NCI-H1417 (cell line): Measurements from ENCODE around the gene INSIG2.
"Not testable (repeated sequence)": the region's sequence is repeated elsewhere in the genome, so short reads cannot be mapped to it uniquely, and the experiment has no call there.

Source experiments
- DNase-seq, 3 experiments: peaks; one replicate each; lab custom pipeline; 2025; lab: John Stamatoyannopoulos, UW

Gene INSIG2

DNA sequence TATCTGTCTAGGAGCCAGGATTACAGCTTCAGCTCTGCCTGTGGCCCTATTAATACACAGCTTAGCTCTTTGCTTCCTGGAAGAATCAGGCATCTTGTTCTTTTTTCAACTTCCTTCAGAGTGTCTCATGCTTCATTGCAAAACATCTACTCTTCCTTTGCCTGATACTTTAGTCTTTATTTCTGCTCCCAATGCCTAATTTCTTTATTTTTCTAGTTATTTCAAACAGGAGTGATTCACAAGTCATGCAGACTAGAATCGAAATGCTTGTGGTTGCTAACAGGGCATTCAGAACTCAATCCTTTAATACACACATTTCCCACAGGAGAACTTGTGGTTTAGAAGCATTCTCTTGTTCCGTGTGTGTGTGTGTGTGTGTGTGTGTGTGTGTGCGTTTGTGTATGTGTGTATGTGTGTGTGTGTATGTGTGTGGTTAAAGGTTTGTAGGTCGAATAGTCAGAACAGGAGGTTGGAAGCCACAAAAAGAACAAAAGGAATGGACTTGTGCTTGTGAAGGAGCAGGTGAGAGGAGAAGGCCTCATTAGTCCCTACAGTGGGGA lies 28.3 kb upstream of the INSIG2 start:
- DNase-seq, result no peak

DNA sequence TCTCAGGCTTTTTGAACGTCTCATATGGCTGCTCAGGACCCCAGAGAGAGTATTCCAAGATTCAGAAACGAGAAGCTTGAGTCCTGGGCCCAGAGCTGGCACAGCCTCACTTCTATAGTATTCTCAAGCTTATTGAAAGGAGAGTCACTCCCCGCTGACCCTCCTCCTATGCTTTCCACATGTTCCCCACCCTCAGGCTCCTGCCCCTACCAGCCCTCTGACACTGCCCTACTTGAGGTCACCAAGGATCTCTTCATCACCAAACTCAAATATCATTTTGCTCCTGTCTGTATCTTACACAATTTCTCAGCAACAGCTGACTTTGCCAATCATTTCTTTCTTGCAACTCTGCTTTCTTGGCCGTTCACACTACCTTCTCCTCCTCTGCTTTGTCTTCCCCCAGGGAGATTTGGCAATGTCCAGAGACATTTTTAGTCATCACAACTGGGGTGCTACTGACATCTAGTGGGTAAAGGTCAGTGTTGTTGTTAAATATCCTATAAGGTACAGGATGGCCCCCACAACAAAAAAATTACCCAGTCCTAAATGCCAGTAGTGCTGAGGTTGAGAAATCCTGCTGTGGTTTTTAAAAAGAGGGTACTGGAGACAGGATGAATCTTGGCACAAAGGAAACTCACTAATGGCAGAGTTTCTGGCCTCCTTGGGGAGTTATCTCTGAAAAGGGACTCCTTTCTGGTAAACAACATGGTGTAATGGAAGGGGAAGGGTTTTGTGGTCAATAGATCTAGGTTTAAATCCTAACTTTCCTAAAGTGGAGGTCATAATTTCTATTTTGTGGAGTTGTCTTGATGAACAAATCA lies 26.9 kb upstream of the INSIG2 start:
- DNase-seq, result peak in 1 of 3 experiments; percentile 36

GRCh38 chr2:118062048-118062447 lies 26.2 kb upstream of the INSIG2 start:
- no peak for DNase-seq

- DNase-seq, result no peak
Measured at GRCh38 chr2:118062669-118063068, 25.6 kb upstream of the INSIG2 start.

DNA sequence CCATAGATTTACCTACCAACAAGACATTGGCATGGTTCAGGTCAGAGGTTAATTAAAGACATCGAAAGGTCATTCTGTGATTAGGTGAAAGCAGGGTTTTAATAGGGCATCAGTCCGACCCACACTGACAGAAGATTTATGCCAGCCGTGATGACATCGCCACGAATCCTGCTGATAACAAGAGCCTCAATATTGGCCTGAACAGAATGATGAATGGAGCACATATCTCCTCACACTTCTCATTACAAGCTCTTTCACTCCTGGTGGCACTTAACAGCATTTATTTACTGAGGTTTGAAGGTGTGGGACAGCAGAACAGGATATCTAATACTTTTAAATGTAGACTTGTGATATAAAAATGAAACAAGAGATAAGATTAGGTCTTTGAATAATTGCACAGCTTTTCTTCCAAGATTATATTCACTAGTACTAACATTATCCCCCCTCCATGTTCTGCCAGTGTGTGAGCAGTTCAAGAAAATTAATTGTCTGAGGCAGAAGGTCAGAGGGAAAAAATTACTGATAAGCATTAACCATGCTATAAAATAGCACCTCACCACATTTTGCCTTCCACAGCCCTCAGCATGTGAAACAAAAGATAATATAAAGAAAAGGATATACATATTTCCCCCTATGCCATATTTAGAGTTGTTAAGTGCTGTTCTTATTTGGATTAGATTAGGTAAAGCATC lies 23.1 kb upstream of the INSIG2 start:
- peak in 1 of 3 experiments; percentile 25 for DNase-seq

DNA sequence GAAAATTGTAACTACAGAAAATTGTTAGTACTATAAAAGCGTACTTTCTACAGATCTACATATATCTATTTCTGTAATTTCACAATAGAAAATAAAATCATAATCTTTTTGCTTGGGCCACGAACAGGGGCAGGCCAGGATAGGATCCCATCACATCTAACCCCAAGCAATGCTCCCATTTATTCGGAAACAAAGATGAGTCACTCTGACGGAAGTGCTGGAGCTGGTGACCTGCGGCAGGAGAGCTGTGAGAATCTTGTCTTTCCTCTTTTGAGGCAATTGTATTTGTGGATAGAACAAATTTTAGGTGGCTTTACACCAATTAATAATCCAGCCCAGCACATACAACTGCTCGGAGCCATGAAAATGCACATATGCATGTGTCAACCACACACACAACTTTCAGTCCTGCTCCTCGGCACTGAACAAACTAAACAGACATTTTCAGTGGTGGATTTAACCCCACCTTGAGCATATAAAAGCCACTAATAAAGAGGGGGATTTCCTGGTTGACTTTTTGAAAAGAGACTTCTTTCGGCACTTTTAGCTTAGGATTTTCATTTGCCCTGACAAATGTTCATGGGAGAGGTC lies 22.3 kb upstream of the INSIG2 start:
- DNase-seq, result no peak

- DNase-seq, result no peak
Measured at GRCh38 chr2:118077636-118078247, 10.5 kb upstream of the INSIG2 start.

- no peak for DNase-seq
Measured at GRCh38 chr2:118078734-118079133, 9.5 kb upstream of the INSIG2 start.

DNA sequence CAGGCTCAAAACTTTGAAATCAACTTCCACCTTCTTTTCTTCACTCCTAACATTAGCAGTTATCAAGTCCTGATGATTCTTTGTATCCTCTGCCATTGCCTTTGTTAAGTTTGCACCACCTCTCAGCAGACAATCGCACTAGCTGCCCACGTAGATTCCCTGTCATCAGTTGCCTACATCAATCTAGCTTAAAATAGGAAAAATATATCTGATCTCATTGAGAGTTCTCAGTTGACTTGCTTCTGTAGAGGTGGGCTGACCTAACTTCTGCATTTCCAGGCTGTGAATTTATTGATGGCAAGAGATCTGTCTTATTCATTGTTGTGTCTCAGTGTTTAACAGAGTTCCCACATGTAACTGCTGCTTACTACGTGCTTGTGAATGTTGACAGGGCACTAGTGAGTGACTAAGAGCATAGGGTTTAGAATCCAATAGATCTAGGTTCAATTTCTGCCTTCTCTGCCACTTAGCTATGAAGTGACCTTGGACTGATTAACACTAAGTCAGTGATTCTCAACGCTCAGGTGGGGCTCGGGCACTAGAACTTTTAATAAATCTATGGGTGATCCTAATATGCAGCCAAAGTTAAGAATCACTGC lies 3.7 kb upstream of the INSIG2 start:
- no peak for DNase-seq

DNA sequence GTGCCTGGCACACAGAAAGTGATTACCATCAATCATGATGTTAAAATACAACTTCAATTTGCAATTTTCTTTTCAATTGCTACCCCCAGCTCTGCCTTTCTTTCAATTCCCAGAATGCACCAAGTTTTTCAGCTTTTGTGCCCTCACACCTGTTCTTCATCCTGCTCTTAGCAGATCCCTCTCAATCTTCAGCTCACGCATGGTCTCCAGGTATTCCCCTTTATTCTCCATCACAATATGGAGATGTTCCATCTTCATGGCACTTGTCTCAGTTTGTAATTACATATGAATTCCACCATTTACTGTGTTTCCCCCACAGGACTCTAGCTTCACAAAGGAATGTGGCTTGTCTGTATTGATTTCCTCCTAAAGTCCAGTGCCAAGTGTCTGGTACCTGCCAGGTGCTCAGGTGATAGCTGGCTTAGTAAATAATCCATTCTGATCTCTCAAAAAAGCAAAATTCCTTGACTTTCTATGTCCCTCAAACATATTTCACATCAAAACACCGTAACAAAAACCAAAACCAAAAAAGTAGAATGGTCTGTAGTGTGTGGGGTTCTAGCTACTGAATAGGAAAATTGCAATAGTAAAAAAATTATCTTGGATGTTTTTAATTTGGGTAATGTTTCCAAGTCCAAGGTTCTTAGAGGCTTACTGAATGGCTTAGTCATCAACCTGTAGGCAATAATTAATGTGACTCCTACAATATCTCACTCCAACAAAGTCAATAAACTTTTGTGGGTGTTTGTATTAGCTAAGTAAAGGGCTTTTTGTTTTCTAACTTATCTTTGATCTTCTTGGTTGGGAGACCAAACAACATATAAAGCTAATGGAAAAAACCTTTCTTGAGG lies 2.9 kb upstream of the INSIG2 start:
- DNase-seq, result no peak

DNA sequence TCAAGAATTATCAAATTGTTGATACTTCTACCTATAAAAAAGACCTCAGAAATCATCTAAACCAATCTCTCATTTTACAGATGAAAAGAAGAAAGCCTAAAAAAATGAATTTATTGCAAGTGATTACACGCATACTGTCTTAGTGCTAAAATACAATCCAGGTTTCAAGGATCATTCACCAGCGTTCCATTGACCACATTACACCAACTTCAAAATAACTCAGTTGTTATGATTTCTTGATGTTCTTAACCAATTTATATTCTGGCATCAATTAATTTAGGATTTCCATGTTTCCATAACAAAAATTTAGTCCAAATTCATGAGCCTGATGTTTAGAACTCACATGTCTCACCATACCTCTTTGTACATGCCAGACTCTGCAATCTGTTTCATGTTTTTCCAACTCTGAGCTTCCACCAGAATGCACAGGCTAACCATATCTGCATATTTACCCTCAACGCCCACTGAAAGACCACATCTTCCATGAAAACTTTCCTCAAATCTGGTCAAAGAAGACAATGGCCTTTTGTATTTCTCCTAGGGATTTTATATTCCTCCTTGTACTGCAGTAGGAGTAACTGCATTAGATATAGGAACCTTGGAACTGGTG lies 2.1 kb upstream of the INSIG2 start:
- DNase-seq, result no peak

DNA sequence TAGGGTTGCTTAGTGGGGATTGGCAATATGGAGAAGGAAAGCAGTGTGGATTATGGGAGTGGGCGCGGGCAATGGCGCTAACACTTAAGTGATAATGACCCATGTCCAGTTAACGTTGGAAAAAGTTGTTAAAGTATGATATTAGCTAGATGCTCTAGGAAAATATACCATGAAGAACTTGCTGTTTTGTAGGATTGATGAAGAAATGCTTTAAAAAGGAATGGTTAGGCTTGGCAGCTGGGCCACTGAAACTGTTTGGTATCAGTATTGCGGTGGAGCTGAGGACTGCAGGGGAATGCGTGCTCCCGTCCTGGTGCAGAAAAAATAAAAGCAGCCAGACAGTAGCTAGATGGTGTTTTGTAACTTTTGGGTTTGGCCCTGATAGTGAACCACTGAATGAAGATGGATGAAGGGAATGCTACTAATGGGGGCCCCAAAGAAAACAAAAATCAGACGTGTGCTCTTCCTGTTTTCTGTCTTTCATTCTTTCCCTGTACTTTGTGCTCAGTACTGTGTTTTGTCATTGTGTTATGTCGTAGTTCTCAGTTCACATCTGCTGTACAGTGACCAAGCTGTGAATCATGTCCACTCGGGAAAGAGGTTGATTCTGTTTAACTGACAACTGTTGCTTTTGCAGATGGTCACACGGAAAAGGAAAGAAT lies 999 bp downstream of the INSIG2 start:
- DNase-seq, result peak in 2 of 3 experiments; percentile 22 to 30

DNA sequence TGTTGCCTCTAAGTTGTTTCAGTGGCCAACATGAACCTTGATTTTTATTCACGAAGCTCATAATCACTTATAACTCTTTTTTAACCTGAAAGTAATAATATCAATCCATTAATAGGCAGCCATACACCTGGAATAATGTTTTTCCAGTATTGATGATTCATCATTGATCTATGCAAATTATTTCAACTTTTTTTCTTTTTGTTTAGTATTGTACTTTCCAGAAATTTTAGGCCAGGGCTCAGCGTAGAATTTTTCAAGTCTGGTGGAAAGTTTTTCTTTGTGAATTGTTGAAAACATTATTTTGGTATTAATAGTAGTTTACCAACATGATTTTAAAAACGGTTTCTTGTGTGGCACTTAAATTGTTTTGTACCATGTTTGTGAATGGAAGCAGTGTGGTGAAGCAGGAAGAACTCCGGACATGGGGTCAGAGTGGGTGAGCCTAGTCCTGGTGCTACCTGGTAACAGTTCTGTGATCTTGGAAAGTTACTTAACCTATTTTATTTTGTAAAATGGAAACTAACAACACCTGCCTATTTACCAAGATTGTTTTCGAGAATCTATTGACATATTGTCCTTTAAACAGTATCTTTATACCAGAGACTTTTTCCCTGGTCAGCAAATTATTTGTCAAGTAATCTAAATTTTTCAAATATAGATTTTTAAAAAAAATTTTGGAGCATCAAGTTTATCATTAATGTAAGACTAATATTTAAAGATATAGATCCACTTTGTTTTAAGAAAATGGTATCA lies 2.3 kb downstream of the INSIG2 start:
- no peak for DNase-seq

DNA sequence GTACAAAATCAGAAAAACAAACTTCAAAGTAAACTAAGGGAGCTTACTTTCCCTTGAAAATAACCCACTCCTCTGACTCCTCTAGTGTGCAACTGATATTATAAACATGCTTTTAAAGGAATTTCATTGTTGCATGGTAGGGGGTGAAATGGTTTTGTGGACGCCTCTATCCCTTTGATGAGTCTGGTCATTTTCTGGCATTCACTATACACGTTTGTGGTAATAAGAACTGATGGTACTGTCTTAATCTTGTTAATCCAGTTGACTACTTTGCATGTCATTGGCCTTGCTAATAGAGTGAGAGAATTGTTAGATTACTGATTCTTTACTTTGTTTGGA lies 2.8 kb downstream of the INSIG2 start:
- no peak for DNase-seq

- DNase-seq, result no peak
Measured at GRCh38 chr2:118091631-118092030, 3.4 kb downstream of the INSIG2 start.

GRCh38 chr2:118094102-118094501 lies 5.8 kb downstream of the INSIG2 start:
- not testable (repeated sequence) for DNase-seq

DNA sequence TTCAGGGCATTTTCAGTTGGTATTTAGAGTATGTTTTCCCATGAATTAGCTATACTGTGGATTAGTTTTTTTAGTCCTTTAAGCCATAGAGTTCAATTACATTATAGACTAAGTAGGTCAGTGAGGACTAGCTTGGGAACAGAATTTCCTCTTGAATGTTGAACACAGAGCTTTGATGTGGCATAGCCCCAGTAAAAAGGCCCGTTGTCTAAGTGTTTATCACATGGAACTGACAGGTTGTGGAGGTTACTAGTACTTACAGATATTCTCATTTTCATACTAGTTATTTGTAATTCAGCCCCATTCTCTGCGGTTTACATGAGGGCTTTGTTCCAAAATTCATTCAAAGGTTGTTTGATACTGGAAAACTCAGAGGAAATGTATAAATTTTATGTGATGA lies 6.2 kb downstream of the INSIG2 start:
- DNase-seq, result no peak

GRCh38 chr2:118095610-118096009 lies 7.3 kb downstream of the INSIG2 start:
- no peak for DNase-seq

DNA sequence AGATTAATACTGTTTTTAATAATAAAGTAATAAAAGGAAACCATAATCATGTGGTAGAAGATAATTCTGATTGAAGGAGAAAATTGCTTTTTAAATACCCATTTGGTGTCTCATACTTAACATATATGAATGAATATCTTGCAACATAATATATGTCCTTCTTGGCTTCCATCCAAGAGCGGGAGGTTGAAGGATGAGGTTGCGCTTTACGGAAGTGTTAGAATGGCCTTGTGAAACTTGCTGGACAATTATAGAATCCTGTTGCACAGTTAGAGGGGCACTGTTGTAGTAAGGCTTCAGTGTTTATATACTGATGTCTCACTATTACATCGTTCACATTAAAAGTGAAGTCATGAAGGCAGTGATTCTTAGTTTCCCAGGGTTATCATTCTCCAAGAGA lies 9.4 kb downstream of the INSIG2 start:
- peak in 1 of 3 experiments; percentile 28 for DNase-seq
